ES-I3 (cell line): ENCODE data around the gene FDPS.

ENCODE experiments used
- H3K36me3 ChIP-seq: 2 replicates; pipeline ENCODE4 v1.6.1; 2013; ENCODE audit warnings: mild to moderate bottlenecking, low read length, control low read depth, moderate library complexity; ENCODE audit not compliant: insufficient read depth
- H3K4me1 ChIP-seq: 2 replicates; pipeline ENCODE4 v1.6.1; 2013; ENCODE audit warnings: mild to moderate bottlenecking, control low read depth, low read length; ENCODE audit not compliant: insufficient read depth
- H3K9ac ChIP-seq: 2 replicates; pipeline ENCODE4 v1.6.1; 2013; ENCODE audit warnings: low read depth, mild to moderate bottlenecking, low read length, moderate library complexity
- H3K9me3 ChIP-seq: 2 replicates; pipeline ENCODE4 v1.6.1; 2013; ENCODE audit warnings: mild to moderate bottlenecking, low read length, moderate library complexity; ENCODE audit not compliant: control insufficient read depth, insufficient read depth

Gene FDPS

DNA sequence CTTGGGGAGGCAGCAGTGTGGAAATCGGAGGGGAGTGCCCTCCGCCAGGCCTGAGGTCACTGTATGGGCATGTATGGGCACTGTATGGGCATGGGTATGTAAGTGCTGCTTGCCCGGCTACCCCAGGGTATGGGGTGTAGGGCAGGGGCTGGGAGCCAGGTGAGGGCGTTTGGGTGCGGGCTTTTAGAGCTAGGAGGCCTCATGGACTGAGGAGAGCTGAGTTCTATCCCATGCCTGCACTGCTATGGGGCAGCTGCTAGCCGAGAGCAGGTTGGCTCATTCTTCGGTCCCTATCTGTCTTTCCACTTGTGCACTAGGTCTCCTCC lies 12.8 kb upstream of the FDPS start:
- Histone ChIP-seq H3K4me1 (peaks cover 8% of the 10 kb centered on the region), H3K9ac (peak overlapping the region; percentile 79; the same call in 1 of the 2 replicates), H3K36me3 (no peaks in the 10 kb centered on the region), H3K9me3 (no peaks in the 10 kb centered on the region)

DNA sequence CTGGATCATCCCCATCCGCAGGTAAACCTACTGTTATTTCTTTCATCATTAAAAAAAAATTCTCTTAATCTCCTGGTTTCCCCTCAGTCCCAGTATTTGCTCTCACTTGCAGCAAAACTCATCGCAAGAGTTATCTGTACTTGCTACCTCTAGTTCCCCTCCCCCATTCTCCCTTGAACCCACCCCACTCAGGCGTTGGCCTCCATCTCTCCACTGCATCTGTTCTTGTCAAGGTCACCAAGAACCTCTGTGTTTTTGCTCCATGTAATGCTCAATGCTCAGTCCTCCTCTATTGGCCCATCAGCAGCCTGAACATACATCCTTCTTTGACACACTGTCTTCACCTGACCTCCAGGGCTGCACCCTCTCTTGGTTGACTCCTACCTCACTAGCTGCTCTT lies 12.0 kb upstream of the FDPS start:
- no peaks in the 10 kb centered on the region for H3K36me3 ChIP-seq
- H3K9ac ChIP-seq: no peak overlapping the region
- peaks cover 8% of the 10 kb centered on the region for H3K4me1 ChIP-seq
- H3K9me3 ChIP-seq: no peaks in the 10 kb centered on the region

DNA sequence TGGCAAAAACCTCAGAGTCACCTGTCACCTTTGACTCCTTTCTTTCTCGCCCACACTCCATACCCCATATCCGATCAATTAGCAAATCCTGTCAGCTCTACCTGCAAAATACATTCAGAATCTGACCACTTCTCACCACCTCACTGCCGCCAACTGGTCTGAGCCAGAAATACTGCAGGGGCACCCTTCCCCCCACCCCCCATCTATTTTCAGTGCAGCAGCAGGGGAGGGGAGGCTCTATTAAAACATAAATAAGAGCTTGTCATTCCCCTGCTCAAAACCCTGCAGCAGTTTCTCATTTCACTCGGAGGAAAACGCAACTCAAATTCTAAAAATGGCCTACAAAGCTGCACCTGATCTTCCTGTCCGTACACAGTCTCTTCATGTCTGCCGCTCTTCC lies 11.3 kb upstream of the FDPS start:
- Histone ChIP-seq H3K4me1 (peaks cover 8% of the 10 kb centered on the region), H3K9ac (no peak overlapping the region), H3K9me3 (no peaks in the 10 kb centered on the region), H3K36me3 (no peaks in the 10 kb centered on the region)

DNA sequence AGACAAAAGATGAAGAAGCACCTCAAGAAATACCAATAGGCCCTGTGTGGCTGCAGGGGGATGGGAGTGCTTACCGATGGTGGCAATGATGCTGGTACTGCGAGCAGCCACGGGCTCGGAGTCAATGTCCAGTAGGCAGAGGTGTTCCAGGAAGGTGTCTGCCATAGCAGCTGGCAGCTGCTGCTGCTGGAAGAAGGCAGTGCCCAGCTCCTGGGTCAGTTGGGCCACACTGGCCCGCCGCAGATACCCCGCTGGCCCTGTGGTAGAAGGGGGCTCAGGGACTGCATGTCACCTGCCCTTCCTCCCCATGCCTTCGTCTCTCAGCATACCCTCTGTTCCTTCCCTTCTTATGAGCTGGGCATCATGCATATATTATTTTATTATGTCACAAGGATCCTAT lies 8.6 kb upstream of the FDPS start:
- peaks cover 8% of the 10 kb centered on the region for H3K4me1 ChIP-seq
- no peaks in the 10 kb centered on the region for H3K36me3 ChIP-seq
- no peak overlapping the region for H3K9ac ChIP-seq
- H3K9me3 ChIP-seq: no peaks in the 10 kb centered on the region

DNA sequence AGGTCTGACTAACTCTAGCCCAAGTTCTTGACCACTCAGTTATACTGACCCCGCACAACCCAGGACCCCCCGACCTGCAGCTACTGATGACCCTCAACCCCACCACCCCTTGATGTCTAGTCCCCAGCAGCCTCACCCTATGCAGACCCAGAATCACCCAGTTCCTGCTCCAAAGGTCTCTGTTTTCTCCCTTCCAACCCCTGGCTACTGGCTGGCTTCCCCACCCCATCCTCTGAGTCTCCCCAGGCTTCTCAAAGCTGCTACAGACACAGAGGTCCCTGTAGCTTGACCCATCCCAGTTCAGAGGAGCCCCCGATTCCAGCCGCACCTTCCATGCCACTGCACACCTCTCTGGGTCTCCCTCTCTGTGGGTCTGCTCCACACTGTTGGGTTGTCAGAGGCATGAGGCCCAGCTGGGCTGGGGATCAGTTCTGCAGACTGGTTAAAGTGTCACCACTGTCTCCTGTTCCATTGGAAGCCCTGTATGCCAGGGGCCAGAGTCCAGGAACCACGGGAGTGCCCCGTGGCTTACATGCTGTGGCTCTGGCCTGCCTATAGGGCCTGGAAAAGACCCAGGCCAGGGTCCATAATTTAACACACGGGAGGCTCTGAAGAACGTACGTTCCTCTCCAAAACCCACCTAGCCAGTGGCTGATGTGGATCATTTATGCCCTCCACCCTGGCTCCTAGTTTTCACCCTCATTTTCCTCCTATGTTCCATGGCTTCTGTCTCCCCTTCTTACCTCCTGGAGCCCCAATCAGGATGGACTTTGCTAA lies 7.9 kb upstream of the FDPS start:
- H3K36me3 ChIP-seq: no peaks in the 10 kb centered on the region
- peaks cover 8% of the 10 kb centered on the region for H3K4me1 ChIP-seq

DNA sequence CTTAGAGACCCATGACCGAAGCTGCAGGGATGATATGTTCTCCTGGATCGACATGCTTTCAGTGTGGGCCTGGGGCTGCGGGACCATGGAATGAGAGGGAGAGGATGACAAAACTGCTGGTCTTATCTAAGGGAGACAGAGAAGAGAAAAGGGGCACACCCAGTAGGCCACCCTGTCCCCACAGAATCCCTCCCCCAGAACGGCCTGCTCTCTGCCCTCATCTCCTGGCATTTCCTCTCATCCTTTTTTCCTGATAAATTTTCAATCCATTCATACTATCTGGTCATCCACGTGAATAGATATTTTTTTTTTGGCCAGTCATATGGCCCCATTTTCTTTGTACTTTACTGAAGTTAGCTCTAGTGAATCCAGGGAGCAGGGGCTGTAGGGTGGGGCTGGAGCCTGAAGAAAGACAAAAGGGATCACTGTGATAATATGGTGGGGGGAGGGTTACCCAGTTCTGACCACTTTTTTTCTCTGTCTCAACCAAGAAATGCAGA lies 7.3 kb upstream of the FDPS start, which contains the start of gene PKLR:
PKLR (minus strand) TSS at position 97 of the 500 bp plus-strand sequence; CDS start at position 54, 43 bp downstream.
- Histone ChIP-seq H3K9ac (no peak within 1 kb of the TSS), H3K4me1 (peaks cover 8% of the 10 kb centered on the region), H3K9me3 (no peaks in the 10 kb centered on the region), H3K36me3 (no peaks in the 10 kb centered on the region)

More for the DNA sequence above, 7.9 kb upstream of the FDPS start:
- Histone ChIP-seq H3K9me3 (no peaks in the 10 kb centered on the region), H3K9ac (no peak overlapping the region)

DNA sequence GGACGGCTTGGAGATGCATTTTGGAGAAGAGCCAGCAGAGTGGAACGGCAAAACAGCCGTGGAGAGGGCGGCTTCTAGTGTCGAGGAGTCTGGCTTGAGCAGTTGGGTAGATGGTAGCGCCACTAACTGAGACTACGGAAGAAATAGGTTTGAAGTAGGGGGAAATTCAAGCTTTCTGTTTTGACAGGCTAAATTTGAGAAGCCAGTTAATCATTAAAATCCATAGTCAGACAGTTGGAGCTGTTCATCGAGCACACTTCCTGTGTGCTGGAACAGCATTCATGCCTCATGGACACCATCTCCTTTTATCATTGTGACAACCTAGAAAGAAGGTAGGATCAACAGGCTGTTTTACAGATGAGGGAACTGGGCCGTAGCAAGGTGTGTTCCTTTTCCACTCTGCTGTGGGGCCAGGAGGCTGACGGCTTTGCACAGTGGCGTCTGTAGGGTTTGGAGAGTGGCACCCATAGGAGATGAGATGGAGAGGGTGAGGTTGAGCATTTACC lies 4.1 kb upstream of the FDPS start:
- Histone ChIP-seq H3K9me3 (no peaks in the 10 kb centered on the region), H3K36me3 (no peaks in the 10 kb centered on the region), H3K9ac (no peak overlapping the region), H3K4me1 (no peaks in the 10 kb centered on the region)

DNA sequence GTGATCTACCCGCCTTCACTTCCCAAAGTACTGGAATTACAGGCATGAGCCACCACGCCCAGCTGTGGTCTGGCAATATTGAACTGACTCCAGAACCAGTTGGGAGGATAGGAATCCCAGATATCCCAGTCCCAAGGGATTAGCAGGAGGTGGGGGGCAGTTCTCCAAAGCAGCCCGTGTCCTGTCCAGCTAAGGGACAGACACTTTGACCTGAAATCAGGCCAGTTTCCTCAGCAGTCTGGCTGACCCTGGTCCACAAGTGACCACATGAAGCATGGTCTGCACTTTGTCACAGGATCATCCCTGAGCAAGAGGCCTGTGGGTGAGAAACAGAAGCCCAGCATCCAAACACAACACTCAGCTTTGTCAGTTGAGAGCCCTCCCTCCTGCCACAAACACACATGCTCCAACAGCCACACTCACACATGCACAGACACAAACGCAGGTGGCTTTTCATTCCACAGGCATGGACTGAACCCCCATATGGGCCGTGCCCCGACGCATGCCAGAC lies 2.7 kb upstream of the FDPS start:
- no peak overlapping the region for H3K9ac ChIP-seq
- no peaks in the 10 kb centered on the region; the same call in 1 of the 2 replicates for H3K4me1 ChIP-seq
- H3K9me3 ChIP-seq: no peaks in the 10 kb centered on the region
- no peaks in the 10 kb centered on the region for H3K36me3 ChIP-seq

DNA sequence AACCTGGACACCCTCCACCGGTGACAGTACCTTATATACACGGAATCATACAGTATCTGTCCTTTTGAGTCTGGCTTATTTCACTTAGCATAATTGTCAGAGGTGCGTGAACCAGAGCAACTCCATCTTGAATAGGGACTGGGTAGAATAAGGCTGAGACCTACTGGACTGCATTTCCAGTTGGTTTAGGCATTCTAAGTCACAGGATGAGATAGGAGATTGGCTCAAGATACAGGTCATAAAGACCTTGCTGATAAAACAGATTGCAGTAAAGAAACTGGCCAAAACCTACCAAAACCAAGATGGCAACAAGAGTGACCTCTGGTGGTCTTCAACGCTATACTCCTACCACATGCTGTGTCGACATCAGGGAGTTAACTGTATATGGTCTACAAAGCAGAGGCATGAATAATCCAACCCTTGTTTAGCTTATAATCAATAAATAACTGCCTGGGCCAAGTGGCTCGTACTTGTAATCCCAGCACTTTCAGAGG lies 1.4 kb upstream of the FDPS start:
- Histone ChIP-seq H3K36me3 (no peaks in the 10 kb centered on the region), H3K9me3 (no peaks in the 10 kb centered on the region), H3K4me1 (no peaks in the 10 kb centered on the region; the same call in 1 of the 2 replicates), H3K9ac (no peak overlapping the region; the same call in 1 of the 2 replicates)

DNA sequence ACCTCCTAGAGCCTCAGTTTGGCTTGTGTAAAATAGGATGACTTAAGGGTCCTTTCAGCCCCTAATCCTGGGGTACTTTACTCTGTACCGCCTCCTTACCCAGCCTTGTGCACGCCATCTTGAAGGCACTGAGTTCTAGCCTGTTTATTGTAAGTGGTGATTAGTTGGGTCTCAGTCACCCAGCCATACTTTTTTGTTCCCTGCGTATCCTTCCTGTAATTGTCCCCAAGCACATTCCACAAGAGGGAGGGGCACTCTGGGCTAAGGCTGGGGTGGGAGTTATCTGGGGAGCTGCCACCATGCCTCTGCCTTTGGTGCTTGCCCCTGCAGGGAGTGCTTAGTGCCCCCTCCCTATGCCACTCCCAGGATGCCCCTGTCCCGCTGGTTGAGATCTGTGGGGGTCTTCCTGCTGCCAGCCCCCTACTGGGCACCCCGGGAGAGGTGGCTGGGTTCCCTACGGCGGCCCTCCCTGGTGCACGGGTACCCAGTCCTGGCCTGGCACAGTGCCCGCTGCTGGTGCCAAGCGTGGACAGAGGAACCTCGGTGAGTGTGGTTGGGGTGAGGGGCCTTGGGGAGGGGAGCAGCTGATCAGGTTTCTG lies 856 bp downstream of the FDPS start:
- Histone ChIP-seq H3K36me3 (peaks cover 3% of the 10 kb centered on the region; the same call in 1 of the 2 replicates), H3K4me1 (no peaks in the 10 kb centered on the region; the same call in 1 of the 2 replicates), H3K9me3 (no peaks in the 10 kb centered on the region), H3K9ac (peak overlapping the region; percentile 80)

DNA sequence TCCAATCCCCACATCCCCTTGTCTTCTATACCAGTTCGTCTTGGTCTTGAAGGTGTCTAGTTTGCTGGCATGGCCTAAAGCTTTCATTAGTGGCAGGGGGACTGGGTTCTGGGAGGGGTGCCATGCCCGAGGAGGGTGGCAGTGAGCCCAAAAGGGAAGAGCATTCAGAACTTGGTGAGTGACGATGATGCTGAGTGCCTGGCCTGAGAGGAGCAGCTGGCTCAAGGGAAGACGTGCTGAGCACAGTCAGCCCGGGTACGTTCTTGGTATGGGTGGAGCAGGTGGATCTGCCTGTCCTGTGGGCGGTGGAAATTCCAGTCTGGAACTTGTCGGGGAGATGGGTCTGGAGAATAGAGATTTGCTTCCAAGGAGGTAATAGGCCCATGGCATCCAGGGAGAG lies 4.6 kb downstream of the FDPS start:
- Histone ChIP-seq H3K4me1 (no peaks in the 10 kb centered on the region; the same call in 1 of the 2 replicates), H3K36me3 (peaks cover 4% of the 10 kb centered on the region; the same call in 1 of the 2 replicates), H3K9me3 (no peaks in the 10 kb centered on the region), H3K9ac (no peak overlapping the region)

DNA sequence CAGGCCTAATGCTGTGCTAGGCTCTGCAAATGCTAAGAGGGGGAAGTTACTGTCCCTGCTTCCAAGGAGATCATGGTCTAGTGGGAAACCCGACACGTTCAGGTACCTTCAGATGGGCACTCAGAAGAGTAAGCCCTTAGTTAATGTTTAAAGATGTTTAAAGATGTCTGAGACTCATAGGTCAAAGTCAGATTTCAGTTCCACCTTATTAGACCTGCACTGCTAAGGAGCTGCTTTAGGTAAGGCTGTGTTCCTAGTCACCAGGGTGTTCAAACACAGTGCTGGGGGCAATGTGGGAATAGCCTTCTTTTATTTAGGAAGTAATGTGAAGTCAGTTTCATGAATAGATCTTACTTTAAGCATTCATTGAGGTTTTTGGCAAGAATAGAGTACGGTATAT lies 8.3 kb downstream of the FDPS start:
- peaks cover 16% of the 10 kb centered on the region; the same call in 1 of the 2 replicates for H3K4me1 ChIP-seq
- H3K36me3 ChIP-seq: peaks cover 4% of the 10 kb centered on the region

DNA sequence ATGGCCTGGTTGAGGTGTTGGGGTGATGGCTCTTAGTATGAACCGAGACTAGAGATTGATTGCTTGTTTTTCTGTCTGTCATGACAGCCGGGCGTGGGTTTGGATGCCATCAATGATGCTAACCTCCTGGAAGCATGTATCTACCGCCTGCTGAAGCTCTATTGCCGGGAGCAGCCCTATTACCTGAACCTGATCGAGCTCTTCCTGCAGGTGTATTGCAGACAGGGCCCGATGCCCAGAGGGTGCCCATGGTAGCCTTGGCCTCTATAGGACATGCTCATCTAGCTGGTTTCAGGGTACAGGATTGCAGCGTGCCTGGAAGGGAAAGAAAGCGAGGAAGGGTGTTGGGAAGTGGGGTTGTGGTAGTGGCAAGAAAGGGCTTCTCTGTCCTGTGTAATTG lies 9.4 kb downstream of the FDPS start:
- H3K9ac ChIP-seq: no peak overlapping the region
- peaks cover 4% of the 10 kb centered on the region for H3K36me3 ChIP-seq
- peaks cover 17% of the 10 kb centered on the region; the same call in 1 of the 2 replicates for H3K4me1 ChIP-seq

More for the DNA sequence above, 8.3 kb downstream of the FDPS start:
- no peaks in the 10 kb centered on the region for H3K9me3 ChIP-seq
- H3K9ac ChIP-seq: no peak overlapping the region

DNA sequence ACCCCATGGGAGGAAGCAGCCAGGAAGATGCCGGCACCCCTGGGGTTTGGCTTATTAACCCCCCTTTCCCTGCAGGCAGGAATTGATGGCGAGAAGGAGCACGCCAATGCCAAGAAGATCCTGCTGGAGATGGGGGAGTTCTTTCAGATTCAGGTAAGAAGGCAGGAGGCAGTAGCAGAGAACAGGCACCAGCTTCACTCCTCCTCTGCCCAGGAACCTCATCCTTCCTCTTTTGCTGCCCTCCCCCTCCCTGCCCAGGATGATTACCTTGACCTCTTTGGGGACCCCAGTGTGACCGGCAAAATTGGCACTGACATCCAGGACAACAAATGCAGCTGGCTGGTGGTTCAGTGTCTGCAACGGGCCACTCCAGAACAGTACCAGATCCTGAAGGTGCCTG lies 10.9 kb downstream of the FDPS start:
- H3K9ac ChIP-seq: no peak overlapping the region
- no peaks in the 10 kb centered on the region for H3K9me3 ChIP-seq
- H3K4me1 ChIP-seq: peaks cover 17% of the 10 kb centered on the region; the same call in 1 of the 2 replicates
- peaks cover under 1% of the 10 kb centered on the region; the same call in 1 of the 2 replicates for H3K36me3 ChIP-seq

More for the DNA sequence above, 9.4 kb downstream of the FDPS start:
- H3K9me3 ChIP-seq: no peaks in the 10 kb centered on the region
